Astrocyte of the cerebellum (primary cell): Measurements from ENCODE around the gene NUDT8.

ENCODE experiments used
- DNase-seq: peaks from one replicate; pipeline ENCODE4 v3.0.0-alpha.2; 2011; ENCODE audit warnings: low read depth
- H3K4me3 ChIP-seq: 2 replicates; pipeline ENCODE4 v1.5.1; 2011; ENCODE audit warnings: mild to moderate bottlenecking, low read depth, low read length, moderate library complexity
- CTCF ChIP-seq: IDR thresholded peaks from 2 replicates; pipeline ENCODE4 v1.5.1; 2012; ENCODE audit warnings: low read length, low read depth, moderate library complexity, mild to moderate bottlenecking; ENCODE audit errors: missing control alignments
- in situ Hi-C: cut with HindIII; loops from 2 replicates; pipeline ENCODE4 v1.10.0; 2017; ENCODE audit warnings: low sequenced_read_pairs

Gene NUDT8

GRCh38 chr11:67657300-67657699, 27.6 kb upstream of the NUDT8 start:
- no peak overlapping the region for H3K4me3 ChIP-seq
- in situ Hi-C loops, result no loop called here
- no peak for TF ChIP-seq CTCF
- no peak for DNase-seq

GRCh38 chr11:67656278-67656922, 26.7 kb upstream of the NUDT8 start:
- in situ Hi-C loops, result no loop called here
- no peak for TF ChIP-seq CTCF

GRCh38 chr11:67654225-67654624, 24.5 kb upstream of the NUDT8 start:
- in situ Hi-C loops, result no loop called here
- no peak for TF ChIP-seq CTCF
- DNase-seq, result no peak
- no peak overlapping the region for H3K4me3 ChIP-seq

More at GRCh38 chr11:67656278-67656922, 26.7 kb upstream of the NUDT8 start:
- no peak for DNase-seq
- H3K4me3 ChIP-seq, result no peak overlapping the region

GRCh38 chr11:67652965-67653845, 23.5 kb upstream of the NUDT8 start:
- no peak for DNase-seq
- in situ Hi-C loops, result no loop called here
- no peak overlapping the region for H3K4me3 ChIP-seq
- no peak for TF ChIP-seq CTCF

- no peak for DNase-seq
- no peak for TF ChIP-seq CTCF
- no peak overlapping the region for H3K4me3 ChIP-seq
- in situ Hi-C loops, result no loop called here
Observed at GRCh38 chr11:67651976-67652781, 22.4 kb upstream of the NUDT8 start.
